RWPE1 (cell line): ENCODE measurements around the gene ETV5.

Experiments
- CTCF ChIA-PET: fragments of 350-600 bp; sonication (Branson Sonifier 250); formaldehyde crosslinking; extraction: SDS; loops from one replicate; lab custom pipeline; 2021; lab: Yijun Ruan, JAX
- POLR2A ChIA-PET: fragments of 400-600 bp; formaldehyde crosslinking; extraction: SDS; loops from one replicate; lab custom pipeline; 2020; ENCODE audit warnings: antibody characterized with exemption; ENCODE audit not compliant: low non-redundant PET; lab: Yijun Ruan, JAX
- DNase-seq: peaks from one replicate; pipeline ENCODE4 v3.0.0; 2012; ENCODE audit warnings: low spot score
- H3K27ac ChIP-seq: fragments of 450-650 bp; 2 replicates; pipeline ENCODE4 v1.5.1; 2017
- CTCF ChIP-seq: fragments of 450-650 bp; conservative IDR thresholded peaks from 2 replicates; pipeline ENCODE4 v1.5.1; 2017; ENCODE audit warnings: low read depth, mild to moderate bottlenecking

ETV5 gene

GRCh38 chr3:186075931-186076567 is 32.8 kb downstream of the ETV5 start:
- CTCF ChIA-PET, result interaction anchor here (0.6 to 0.7 kb wide), 3 partner anchors 58 to 666 kb away, joined by 3 to 4 read pairs (median 3); no protein-coding TSS in a partner anchor
- POLR2A ChIA-PET, result no interaction called here
- peak; percentile 31 for DNase-seq
- no peak overlapping the region for H3K27ac ChIP-seq
- TF ChIP-seq CTCF, result no peak

GRCh38 chr3:186075489-186075888 is 33.4 kb downstream of the ETV5 start:
- DNase-seq, result no peak
- H3K27ac ChIP-seq, result no peak overlapping the region
- POLR2A ChIA-PET, result no interaction called here
- CTCF ChIA-PET, result interaction anchor here (0.7 kb wide), 1 partner anchor 388 kb away, joined by 4 read pairs; no protein-coding TSS in a partner anchor
- no peak for TF ChIP-seq CTCF

GRCh38 chr3:186073641-186074040 is 35.2 kb downstream of the ETV5 start:
- no peak for TF ChIP-seq CTCF
- ChIA-PET CTCF (no interaction called here), POLR2A (no interaction called here)
- no peak for DNase-seq
- H3K27ac ChIP-seq, result no peak overlapping the region

- DNase-seq, result no peak
- TF ChIP-seq CTCF, result no peak
- ChIA-PET POLR2A (no interaction called here), CTCF (no interaction called here)
- H3K27ac ChIP-seq, result no peak overlapping the region
These were observed 37.9 kb downstream of the ETV5 start for GRCh38 chr3:186070996-186071395.

GRCh38 chr3:186070550-186070949 is 38.3 kb downstream of the ETV5 start:
- ChIA-PET CTCF (interaction anchor here (0.6 kb wide), 1 partner anchor 22 kb away, joined by 3 read pairs; no protein-coding TSS in a partner anchor), POLR2A (no interaction called here)
- no peak for TF ChIP-seq CTCF
- H3K27ac ChIP-seq, result no peak overlapping the region
- no peak for DNase-seq

- DNase-seq, result no peak
- CTCF ChIA-PET, result interaction anchor here (0.6 kb wide), 1 partner anchor 22 kb away, joined by 3 read pairs; no protein-coding TSS in a partner anchor
- POLR2A ChIA-PET, result no interaction called here
- no peak overlapping the region for H3K27ac ChIP-seq
- no peak for TF ChIP-seq CTCF
These were observed 38.8 kb downstream of the ETV5 start for GRCh38 chr3:186070133-186070532.
